GM21360 (cell line): Measurements from ENCODE around the gene LIPT1.
"Not testable (repeated sequence)": the region's sequence is repeated elsewhere in the genome, so short reads cannot be mapped to it uniquely, and the experiment has no call there.

Experiments
- ATAC-seq: cut with Tn5 transposase; IDR thresholded peaks from one replicate; pipeline ENCODE4 v1.9.1; 2021; ENCODE audit warnings: mild to moderate bottlenecking, moderate library complexity; ENCODE audit not compliant: unreplicated experiment

Gene LIPT1

DNA sequence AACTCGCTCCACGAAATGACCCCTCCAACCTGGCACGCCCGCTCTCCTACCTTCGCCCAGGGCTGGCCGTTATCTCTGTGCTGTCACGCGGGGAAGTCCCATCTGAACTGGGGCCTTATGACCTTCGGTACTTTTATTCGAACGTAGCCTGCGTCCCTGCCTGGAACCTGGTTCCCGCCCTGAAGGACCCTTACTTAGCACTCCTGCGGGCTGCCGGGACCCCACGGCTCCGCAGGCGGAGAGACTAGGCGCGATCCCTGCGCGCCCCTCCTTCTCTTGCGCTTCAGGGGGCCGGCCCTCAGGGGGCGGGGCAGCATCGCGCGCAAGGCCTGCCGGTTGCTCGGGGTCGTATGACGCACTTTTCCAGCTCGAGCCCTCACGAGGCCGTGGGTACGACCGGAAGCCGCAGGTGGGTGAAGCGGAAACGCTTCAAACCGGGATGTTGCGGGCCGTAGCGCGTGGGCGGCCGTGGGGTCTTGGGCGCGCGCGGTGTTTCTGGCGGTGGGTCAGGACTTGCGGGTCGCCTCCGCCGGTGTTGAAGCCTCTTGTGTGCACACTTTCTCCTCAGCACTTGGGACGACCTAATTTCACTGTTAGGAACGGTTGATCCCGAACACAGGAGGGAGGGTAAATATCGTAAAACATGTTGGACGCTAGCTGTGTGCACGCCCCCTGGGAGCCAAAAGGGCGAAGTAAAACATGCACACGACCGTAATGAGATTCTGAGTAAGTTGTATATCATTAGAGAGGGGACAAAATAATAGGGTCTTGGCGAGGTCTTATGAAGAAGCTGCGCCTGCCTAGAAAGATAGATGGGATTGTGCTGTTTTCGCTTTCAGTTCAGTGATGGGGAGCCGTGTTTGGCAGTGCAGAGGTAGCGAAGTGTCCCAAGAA, at the start of gene LIPT1, which contains the start of gene TSGA10:
TSS of gene LIPT1 (plus strand) at position 325 of the 894 bp plus-strand sequence. CDS start 6,991 bp downstream, outside the sequence.
TSS of gene TSGA10 (minus strand) at position 300 of the 894 bp plus-strand sequence. CDS start 45,503 bp downstream, outside the sequence.
- peak; percentile 93 for ATAC-seq

DNA sequence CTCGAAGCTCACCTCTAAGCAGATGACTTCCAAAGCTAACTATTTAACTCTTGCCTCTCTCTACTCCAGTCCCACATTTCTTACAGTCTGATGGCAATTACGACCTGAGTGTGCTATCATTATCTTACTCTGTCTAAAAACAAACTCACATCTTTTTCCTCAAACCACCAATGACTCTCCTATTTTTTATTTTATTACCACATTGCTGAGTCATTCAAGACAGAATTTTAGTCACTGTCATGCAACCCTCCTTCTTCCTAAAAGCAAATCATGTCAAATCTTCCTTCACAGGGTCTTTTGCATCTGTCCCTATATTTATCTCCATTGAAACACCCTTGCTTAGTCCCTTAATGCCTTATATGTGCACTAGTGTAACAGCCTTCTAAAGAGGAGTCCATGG, 47.9 kb upstream of the LIPT1 start:
- ATAC-seq: no peak

- no peak for ATAC-seq
Observed at GRCh38 chr2:99111236-99111635, 43.5 kb upstream of the LIPT1 start.

GRCh38 chr2:99111945-99112344, 42.8 kb upstream of the LIPT1 start:
- no peak for ATAC-seq

DNA sequence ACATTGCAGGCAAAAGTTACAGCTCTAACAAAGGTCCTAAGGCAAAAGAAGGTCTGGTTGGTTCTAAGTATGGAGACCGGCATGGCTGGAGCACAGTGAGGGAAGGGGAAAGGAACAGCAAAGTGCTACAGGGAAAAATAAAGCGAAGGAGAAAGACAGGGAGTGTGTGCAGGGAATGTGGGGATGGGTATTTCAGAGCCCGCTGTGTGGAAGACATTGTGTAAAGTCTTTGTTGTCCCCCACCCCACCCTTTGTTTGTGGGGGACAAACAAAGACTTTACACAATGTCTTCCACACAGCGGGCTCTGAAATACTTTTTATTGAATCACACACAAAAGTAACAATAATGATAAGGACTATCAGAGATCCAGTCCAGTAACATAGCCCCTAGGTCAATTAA, 42.1 kb upstream of the LIPT1 start:
- ATAC-seq: no peak

GRCh38 chr2:99127981-99128380, 26.8 kb upstream of the LIPT1 start:
- ATAC-seq: no peak

- ATAC-seq: not testable (repeated sequence)
Observed at GRCh38 chr2:99135044-99135556, 19.7 kb upstream of the LIPT1 start.

GRCh38 chr2:99139003-99139402, 15.8 kb upstream of the LIPT1 start:
- ATAC-seq: no peak

DNA sequence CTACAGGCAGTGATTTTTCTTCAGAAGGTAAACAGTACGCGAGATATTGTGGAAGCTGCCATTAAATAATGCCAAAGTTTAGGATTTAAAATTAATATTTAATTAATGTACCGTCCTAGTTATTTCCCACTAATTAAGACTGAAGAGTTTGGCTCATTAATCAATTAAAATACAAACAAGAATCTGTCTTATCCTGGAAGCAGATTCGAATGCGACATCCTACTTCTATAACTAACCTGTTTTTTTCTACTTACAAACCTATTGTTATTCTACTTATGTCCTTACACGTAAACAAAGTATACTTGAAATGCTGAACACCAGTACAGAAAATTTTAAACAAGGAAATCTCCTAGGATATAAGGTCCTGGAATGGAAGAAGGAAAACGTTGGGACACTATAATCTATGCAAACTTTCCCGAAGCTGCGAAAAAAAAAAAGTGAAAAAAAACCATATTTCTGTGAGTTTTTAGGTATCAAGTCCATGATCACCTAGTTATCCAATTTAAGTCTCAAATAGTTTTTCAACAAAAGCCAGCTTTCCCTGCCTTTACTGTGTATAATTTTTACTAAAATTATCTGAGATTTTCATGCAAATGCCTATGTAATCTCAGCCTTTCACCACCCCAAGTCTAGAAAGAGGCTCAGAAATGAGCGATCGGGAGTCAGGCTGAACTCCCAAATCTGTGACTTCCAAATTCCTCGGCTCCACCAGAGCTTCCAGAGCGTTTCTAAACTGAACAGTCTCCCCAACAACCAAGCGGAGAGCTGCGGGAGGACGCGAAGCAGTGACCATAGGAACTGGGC, 14.5 kb upstream of the LIPT1 start:
- ATAC-seq: no peak

DNA sequence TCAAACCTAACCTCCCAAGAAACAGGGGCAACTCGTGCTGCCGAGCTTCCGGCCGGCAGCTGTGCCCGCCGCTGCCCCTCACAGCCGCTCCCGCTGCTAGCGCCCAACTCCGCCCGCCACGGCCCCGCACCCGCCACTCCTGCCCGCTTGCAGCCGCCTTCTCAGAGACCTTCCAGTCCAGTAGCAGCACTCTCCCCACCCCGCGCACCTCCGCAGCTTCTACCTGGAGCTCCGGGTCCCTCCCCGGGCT, 14.0 kb upstream of the LIPT1 start:
- no peak for ATAC-seq

- peak; percentile 86 for ATAC-seq
Observed at GRCh38 chr2:99141110-99142108, 13.4 kb upstream of the LIPT1 start, which contains the start of gene C2orf15. C2orf15 (plus strand) TSS chr2:99141707; CDS start chr2:99150559, 8,852 bp downstream.

GRCh38 chr2:99150706-99151105, 4.1 kb upstream of the LIPT1 start:
- no peak for ATAC-seq

DNA sequence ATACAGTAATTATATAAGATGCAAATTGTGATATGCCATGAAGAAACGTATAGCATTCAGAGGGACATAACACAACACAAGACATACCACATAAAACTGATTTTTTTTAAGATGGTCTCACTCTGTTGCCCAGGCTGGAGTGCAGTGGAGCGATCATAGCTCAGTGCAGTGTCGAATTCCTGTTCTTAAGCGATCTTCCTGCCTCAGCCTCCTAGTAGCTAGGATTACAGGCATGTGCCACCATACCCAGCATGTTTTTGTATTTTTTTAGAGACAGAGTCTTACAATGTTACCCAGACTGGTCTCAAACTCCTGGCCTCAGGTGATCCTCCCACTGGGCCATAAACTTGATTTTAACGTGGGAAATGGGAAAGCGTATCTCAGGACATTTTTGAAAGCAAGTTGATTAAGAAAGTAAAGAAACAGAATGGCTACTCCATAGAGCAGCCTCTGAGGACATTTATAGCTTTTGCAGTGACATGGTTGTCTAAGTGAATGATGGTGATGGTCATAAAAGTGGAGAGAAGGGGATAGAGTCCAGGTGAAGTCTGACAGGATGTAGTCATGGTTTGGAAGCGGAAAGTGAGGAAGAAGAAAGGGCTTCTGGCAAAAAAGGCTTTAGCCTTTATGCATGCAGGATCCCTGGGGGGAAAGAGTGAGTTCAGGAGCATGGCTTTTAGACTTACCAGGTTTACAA, 2.4 kb upstream of the LIPT1 start:
- ATAC-seq: no peak

- no peak for ATAC-seq
Observed at GRCh38 chr2:99153921-99154604, 704 bp upstream of the LIPT1 start.

DNA sequence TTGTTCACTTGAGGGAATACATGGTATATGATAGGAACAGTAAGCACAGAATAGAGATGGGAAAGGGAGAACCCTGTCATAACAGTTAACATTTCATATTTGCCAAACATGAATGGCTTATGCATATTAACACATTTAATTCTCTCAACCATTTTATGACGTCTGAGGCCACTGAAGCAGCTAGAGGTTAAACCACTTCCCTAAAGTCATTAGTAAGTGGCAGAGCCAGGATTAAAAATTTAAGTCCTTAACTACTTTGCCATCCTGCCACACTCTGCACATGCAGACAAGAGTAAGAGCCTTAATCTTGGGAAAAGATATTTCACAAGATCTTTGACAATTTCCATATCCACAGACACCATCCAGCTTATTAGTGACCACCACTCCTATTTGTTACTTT, 2.1 kb downstream of the LIPT1 start:
- ATAC-seq: no peak

DNA sequence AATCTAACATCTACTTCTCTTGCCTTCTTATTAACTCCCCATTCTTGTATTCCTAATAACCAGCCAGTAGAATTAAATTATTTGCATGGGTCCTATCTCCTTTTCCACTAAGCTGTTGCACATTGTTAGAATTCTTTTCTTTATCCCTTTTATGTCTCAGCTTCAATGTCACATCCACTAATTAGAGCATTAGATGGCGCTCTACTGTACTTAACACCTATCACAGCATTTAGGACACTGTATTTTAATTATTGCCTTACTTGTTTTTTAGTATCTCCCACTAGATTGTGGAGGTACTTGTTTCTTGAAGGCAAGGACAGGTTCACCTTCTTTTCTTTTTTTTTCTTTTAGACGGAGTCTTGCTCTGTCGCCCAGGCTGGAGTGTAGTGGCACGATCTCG, 3.8 kb downstream of the LIPT1 start:
- no peak for ATAC-seq

GRCh38 chr2:99159594-99159993, 4.8 kb downstream of the LIPT1 start:
- ATAC-seq: no peak

GRCh38 chr2:99166218-99166617, 11.5 kb downstream of the LIPT1 start:
- no peak for ATAC-seq

GRCh38 chr2:99169534-99169933, 14.8 kb downstream of the LIPT1 start:
- no peak for ATAC-seq
